Measurements from ENCODE around the gene METTL8. TPM values are rescaled to one million over a fixed set of nuclear protein-coding genes. Genes with fewer than 3 reads are reported as not detected.

The METTL8 gene
- polyA plus RNA-seq, 2 of the 4 experiments (the other 2 are of a cell fraction) = 21.8 to 58.3 TPM

- Histone ChIP-seq H3K4me3 (no peak overlapping the region), H3K4me2 (no peak overlapping the region), H3K27ac (no peak overlapping the region), H3K4me1 (no peaks in the 10 kb centered on the region), H3K9me3 (no peaks in the 10 kb centered on the region)
- TF ChIP-seq MYC (IDR thresholded peaks at IDR 0.05; ENCODE audit: borderline replicate concordance, low read length) (no peak), SMC3 (IDR thresholded peaks at IDR 0.05) (no peak), JUN (IDR thresholded peaks at IDR 0.05) (no peak)
- 82% methylated on average over 13 of the region's 13 CpGs for WGBS (ENCODE audit: missing lambda C conversion rate)
- ATAC-seq (no peak), DNase-seq (ENCODE audit: low read depth in 1 of 2, low spot score in 1 of 2) (no peak), FAIRE-seq (no peak)
- ChIA-PET CTCF (interaction anchor here (1.3 kb wide), 1 partner anchor 136 kb away, joined by 3 read pairs; no protein-coding TSS in a partner anchor), POLR2A (no interaction called here)
These were observed 153.6 kb downstream of the METTL8 start for GRCh38 chr2:171279983-171280790.

GRCh38 chr2:171274757-171275156, 159.0 kb downstream of the METTL8 start:
- Histone ChIP-seq H3K4me2 (no peak overlapping the region), H3K27ac (no peak overlapping the region), H3K4me3 (no peak overlapping the region), H3K4me1 (peaks cover 24% of the 10 kb centered on the region), H3K9me3 (no peaks in the 10 kb centered on the region)
- peak in 1 of 2 experiments; percentile 29; a peak in 1 of 6 replicates for ATAC-seq
- WGBS (ENCODE audit: missing lambda C conversion rate) = 100% methylated on average over 2 of the region's 2 CpGs
- CTCF ChIA-PET = interaction anchor here (1.2 kb wide), 1 partner anchor 97 kb away, joined by 3 read pairs; no protein-coding TSS in a partner anchor
- no peak for DNase-seq (ENCODE audit: low read depth in 1 of 2, low spot score in 1 of 2)
- POLR2A ChIA-PET = no interaction called here
- TF ChIP-seq ELK1 (IDR thresholded peaks at IDR 0.05; ENCODE audit: low read depth, low read length) = no peak
- TF ChIP-seq POLR2AphosphoS2 (conservative IDR thresholded peaks at IDR 0.05; ENCODE audit: low read length) = no peak
- TF ChIP-seq MAZ (IDR thresholded peaks at IDR 0.05; ENCODE audit: borderline replicate concordance, low read depth, low read length) = no peak
- TF ChIP-seq FOSL2 (IDR thresholded peaks at IDR 0.05) = no peak
- TF ChIP-seq FOSL2 (CRISPR knock-in tag; IDR thresholded peaks at IDR 0.05) = no peak
- no peak for TF ChIP-seq PHF8 (IDR thresholded peaks at IDR 0.05; ENCODE audit: borderline replicate concordance, low read depth)
- TF ChIP-seq RFX5 (IDR thresholded peaks at IDR 0.05) = no peak
- TF ChIP-seq FOXS1 (CRISPR knock-in tag; IDR thresholded peaks at IDR 0.05) = no peak
- no peak for TF ChIP-seq POLR2A (IDR thresholded peaks at IDR 0.05; ENCODE audit: low read length)
- no peak for TF ChIP-seq JUNB (IDR thresholded peaks at IDR 0.05)
- no peak for TF ChIP-seq FOSB (CRISPR knock-in tag; IDR thresholded peaks at IDR 0.05)
- FAIRE-seq = no peak

- CTCF ChIA-PET = interaction anchor here (0.6 to 1.5 kb wide), 2 partner anchors 45 to 144 kb away, joined by 3 to 5 read pairs; no protein-coding TSS in a partner anchor
- POLR2A ChIA-PET = no interaction called here
- TF ChIP-seq E2F6 (IDR thresholded peaks at IDR 0.05; ENCODE audit: borderline replicate concordance, low read depth) (no peak), RAD21 (conservative IDR thresholded peaks at IDR 0.05 in 1 of 2, IDR thresholded peaks at IDR 0.05 in 1 of 2) (0 out of 5 replicates have a peak, but pooled peaks have one; percentile 11 to 16), SREBF2 (IDR thresholded peaks at IDR 0.05) (no peak), MAFK (IDR thresholded peaks at IDR 0.05; ENCODE audit: partially characterized antibody) (no peak), CBX2 (IDR thresholded peaks at IDR 0.05; ENCODE audit: borderline replicate concordance, low read depth) (no peak), GATA3 (IDR thresholded peaks at IDR 0.05; ENCODE audit: borderline replicate concordance) (peak; percentile 63; the same call in 1 of the 2 replicates), TP53 (CRISPR knock-in tag; IDR thresholded peaks at IDR 0.05) (no peak), ZSCAN20 (CRISPR knock-in tag; IDR thresholded peaks at IDR 0.05) (no peak), HEYL (CRISPR knock-in tag; IDR thresholded peaks at IDR 0.05) (no peak), RCOR1 (IDR thresholded peaks at IDR 0.05; ENCODE audit: low read depth, low read length) (no peak), KDM5A (IDR thresholded peaks at IDR 0.05) (no peak), CTCF (IDR thresholded peaks at IDR 0.05) (no peak), HOXA7 (CRISPR knock-in tag; IDR thresholded peaks at IDR 0.05) (no peak), BCL3 (IDR thresholded peaks at IDR 0.05) (0 out of 3 replicates have a peak, but pooled peaks have one; percentile 21), FOSB (CRISPR knock-in tag; IDR thresholded peaks at IDR 0.05) (no peak), EHF (CRISPR knock-in tag; IDR thresholded peaks at IDR 0.05) (no peak), POLR2AphosphoS2 (conservative IDR thresholded peaks at IDR 0.05; ENCODE audit: low read length) (no peak), CEBPB (IDR thresholded peaks at IDR 0.05) (peak; percentile 88 to 96), MYC (IDR thresholded peaks at IDR 0.05; ENCODE audit: borderline replicate concordance, low read length) (no peak)
These were observed 161.8 kb downstream of the METTL8 start for GRCh38 chr2:171271971-171272436.

More at GRCh38 chr2:171271971-171272436, 161.8 kb downstream of the METTL8 start:
- peak overlapping the region; percentile 51 for H3K4me2 ChIP-seq
- H3K9me3 ChIP-seq = no peaks in the 10 kb centered on the region
- peaks cover 24% of the 10 kb centered on the region for H3K4me1 ChIP-seq
- H3K4me3 ChIP-seq = no peak overlapping the region
- ATAC-seq = peak; percentile 99 to 100
- peak; percentile 63 to 84 for DNase-seq (ENCODE audit: low read depth in 1 of 2, low spot score in 1 of 2)
- WGBS (ENCODE audit: missing lambda C conversion rate) = 3% methylated on average over 1 of the region's 1 CpG
- no peak for FAIRE-seq
- peak overlapping the region; percentile 26 to 61; a peak in 4 of 6 replicates for H3K27ac ChIP-seq

Measured in A549 (cell line).